HG03558 (cell line): ENCODE results near the gene SMARCA4.
"Not testable (repeated sequence)": the region's sequence is repeated elsewhere in the genome, so short reads cannot be mapped to it uniquely, and the experiment has no call there.

Experiments
- ATAC-seq: cut with Tn5 transposase; IDR thresholded peaks from one replicate; pipeline ENCODE4 v1.9.1; 2021; ENCODE audit warnings: moderate number of reproducible peaks; ENCODE audit not compliant: unreplicated experiment; ENCODE audit errors: extremely low read depth

SMARCA4 gene

GRCh38 chr19:11058246-11059030 is 97.6 kb downstream of the SMARCA4 start:
- ATAC-seq, result no peak

- ATAC-seq, result no peak
Observed at GRCh38 chr19:11059511-11060358, 98.9 kb downstream of the SMARCA4 start.

- ATAC-seq, result no peak
Observed at GRCh38 chr19:11061952-11062351, 101.1 kb downstream of the SMARCA4 start.

GRCh38 chr19:11063434-11063833 is 102.6 kb downstream of the SMARCA4 start:
- ATAC-seq, result no peak

GRCh38 chr19:11064831-11065303 is 104.0 kb downstream of the SMARCA4 start:
- no peak for ATAC-seq

GRCh38 chr19:11066326-11066725 is 105.5 kb downstream of the SMARCA4 start:
- no peak for ATAC-seq

- ATAC-seq, result no peak
Observed at GRCh38 chr19:11067356-11068113, 106.7 kb downstream of the SMARCA4 start.

GRCh38 chr19:11069561-11069960 is 108.7 kb downstream of the SMARCA4 start:
- ATAC-seq, result no peak

- ATAC-seq, result no peak
Observed at GRCh38 chr19:11070123-11070522, 109.3 kb downstream of the SMARCA4 start.

- no peak for ATAC-seq
Observed at GRCh38 chr19:11073568-11073967, 112.7 kb downstream of the SMARCA4 start.

GRCh38 chr19:11076792-11077191 is 116.0 kb downstream of the SMARCA4 start:
- not testable (repeated sequence) for ATAC-seq

GRCh38 chr19:11078893-11079292 is 118.1 kb downstream of the SMARCA4 start:
- ATAC-seq, result no peak

GRCh38 chr19:11079999-11080398 is 119.2 kb downstream of the SMARCA4 start:
- no peak for ATAC-seq

GRCh38 chr19:11087870-11088505 is 127.2 kb downstream of the SMARCA4 start:
- no peak for ATAC-seq

GRCh38 chr19:11088506-11089253 is 127.8 kb downstream of the SMARCA4 start:
- ATAC-seq, result no peak

GRCh38 chr19:11089254-11090013 is 128.6 kb downstream of the SMARCA4 start, which contains the start of gene LDLR:
Gene LDLR (plus strand): TSS chr19:11089463. CDS start chr19:11089549, 86 bp downstream.
- ATAC-seq, result no peak

- not testable (repeated sequence) for ATAC-seq
Observed at GRCh38 chr19:11090014-11090263, 129.1 kb downstream of the SMARCA4 start.

GRCh38 chr19:11090264-11090996 is 129.6 kb downstream of the SMARCA4 start:
- peak; percentile 40 for ATAC-seq
